ENCODE data around the gene CCL21. TPM values are rescaled to one million over a fixed set of nuclear protein-coding genes. Genes with fewer than 3 reads are reported as not detected.

The CCL21 gene
- total and polyA plus RNA-seq, 2 of the 13 experiments (the other 11 are each of a cell fraction or from before 2014, with no cell fraction given): not detected

GRCh38 chr9:34714007-34714406 is 4.1 kb upstream of the CCL21 start:
- Histone ChIP-seq H3K9ac (ENCODE audit: insufficient read depth, low read depth, low read length) (no peak overlapping the region), H2AFZ (ENCODE audit: low read length) (no peak overlapping the region), H4K20me1 (ENCODE audit: insufficient read depth, low read length) (no peaks in the 10 kb centered on the region), H3K4me2 (ENCODE audit: low read depth, low read length) (no peak overlapping the region), H3K36me3 (replicated peaks in 1 of 2; ENCODE audit: control insufficient read depth in 1 of 2, insufficient read depth in 2 of 2, low read length in 2 of 2) (no peaks in the 10 kb centered on the region), H3K79me2 (ENCODE audit: insufficient read depth, low read length) (no peaks in the 10 kb centered on the region), H3K27me3 (ENCODE audit: control insufficient read depth in 1 of 2, insufficient read depth in 2 of 2, low read length in 2 of 2) (peaks cover 0 to 5% of the 10 kb centered on the region in 2 experiments; a peak in 3 of 5 replicates), H3K9me3 (ENCODE audit: low read length) (no peaks in the 10 kb centered on the region), H3K4me3 (replicated peaks in 1 of 3; ENCODE audit: insufficient read depth in 1 of 3, low read depth in 2 of 3, low read length in 3 of 3) (no peak overlapping the region), H3K27ac (ENCODE audit: extremely low read length, insufficient read depth, low read length) (no peak overlapping the region), H3K4me1 (ENCODE audit: insufficient read depth, low read length) (peaks cover 9% of the 10 kb centered on the region; the same call in 1 of the 2 replicates)
- TF ChIP-seq GATA4 (IDR thresholded peaks at IDR 0.05; ENCODE audit: borderline replicate concordance, low read depth) (no peak), ZNF430 (CRISPR knock-in tag; IDR thresholded peaks at IDR 0.05) (no peak), TOE1 (CRISPR knock-in tag; IDR thresholded peaks at IDR 0.05) (no peak), NKX3-1 (CRISPR knock-in tag; IDR thresholded peaks at IDR 0.05) (no peak), ETV5 (CRISPR knock-in tag; IDR thresholded peaks at IDR 0.05; ENCODE audit: borderline replicate concordance) (no peak), ZNF746 (CRISPR knock-in tag; IDR thresholded peaks at IDR 0.05) (no peak), ZNF20 (CRISPR knock-in tag; IDR thresholded peaks at IDR 0.05) (no peak), GABPB1 (CRISPR knock-in tag; IDR thresholded peaks at IDR 0.05) (no peak), SMAD1 (CRISPR knock-in tag; IDR thresholded peaks at IDR 0.05; ENCODE audit: borderline replicate concordance, low read depth) (no peak), ZNF687 (CRISPR knock-in tag; IDR thresholded peaks at IDR 0.05) (no peak), XBP1 (CRISPR knock-in tag; IDR thresholded peaks at IDR 0.05) (no peak), ZBTB7B (CRISPR knock-in tag; IDR thresholded peaks at IDR 0.05) (no peak), STAG1 (CRISPR knock-in tag; IDR thresholded peaks at IDR 0.05) (no peak), FUBP1 (CRISPR knock-in tag; IDR thresholded peaks at IDR 0.05; ENCODE audit: borderline replicate concordance) (no peak), RERE (CRISPR knock-in tag; IDR thresholded peaks at IDR 0.05; ENCODE audit: low read depth) (no peak)
- CTCF ChIA-PET (ENCODE audit: low intra/inter-chr PET ratio, low total read pairs): no interaction called here
- POLR2A ChIA-PET: no interaction called here
- no peak for ATAC-seq
- intact Hi-C loops (cut with micrococcal nuclease; ENCODE audit: unreplicated experiment): no loop called here
- DNase-seq (ENCODE audit: low spot score): no peak
- no TSS peak for BruUV-seq (replicated peaks)
- in situ Hi-C loops (cut with HindIII; ENCODE audit: extremely low pct_ligation_motif_present, low pct_unique_long_range_greater_than_20kb): no loop called here
- no peak for FAIRE-seq
